ENCODE measurements around the gene PNPLA2.

DNA sequence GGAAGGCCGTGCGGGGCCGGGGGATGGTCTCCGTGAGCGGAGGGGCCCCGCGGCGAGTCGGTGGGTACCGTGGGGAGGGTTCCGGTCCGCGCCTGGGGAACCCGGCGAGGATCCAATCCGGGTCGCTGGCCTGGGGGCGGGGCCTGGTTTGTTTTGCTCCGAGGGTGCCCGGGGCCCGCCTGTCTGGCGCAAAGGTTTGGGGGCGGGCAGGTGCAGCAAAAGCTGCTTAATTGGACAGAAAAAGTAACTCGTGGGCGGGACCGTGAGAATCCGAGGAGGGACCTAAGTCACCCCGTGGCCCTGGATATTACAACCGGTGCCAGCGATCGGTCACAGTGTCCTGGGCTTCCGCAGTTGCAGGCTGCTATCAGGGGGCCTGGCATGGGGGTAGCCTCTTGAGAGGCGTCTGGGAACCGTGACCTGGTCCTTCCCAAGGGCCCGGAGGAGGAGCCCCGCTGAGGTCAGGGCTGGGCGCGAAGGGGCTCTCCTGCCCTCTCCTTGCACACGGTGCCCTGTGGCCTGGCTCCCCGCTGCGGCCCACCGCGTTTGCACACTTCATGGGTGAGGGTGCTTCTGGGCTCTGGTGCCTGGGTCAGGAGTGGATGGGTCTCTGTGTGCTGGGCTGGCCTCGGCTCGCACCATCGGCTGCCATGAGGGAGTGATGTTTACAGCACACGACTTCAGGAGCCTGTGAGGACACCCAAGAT is 1.4 kb downstream of the PNPLA2 start:
- no peak for TF ChIP-seq CTCF (IDR thresholded peaks at IDR 0.05 in 4 of 5, conservative IDR thresholded peaks at IDR 0.05 in 1 of 5)
- TF ChIP-seq POLR2A (IDR thresholded peaks at IDR 0.05) = peak; percentile 55 to 74

All from gastrocnemius medialis (tissue), 4 donors.